A549 (cell line): ENCODE measurements around the gene ETV3L. TPM values are rescaled to one million over a fixed set of nuclear protein-coding genes. Genes with fewer than 3 reads are reported as not detected.

ENCODE experiments used
- ATAC-seq, 2 experiments: fragments of 200-7000 bp in 1 of 2; fragments of >200 bp in 1 of 2; cut with Nextera tagmentation in 1 of 2; cut with Tn5 transposase in 1 of 2; 3 replicates each; pipeline versions ENCODE4 v1.8.0 to v1.9.1; 2018 to 2020; ENCODE audit warnings: mild to moderate bottlenecking in 1 of 2, moderate library complexity in 1 of 2
- CTCF ChIA-PET: fragments of 300-600 bp; sonication (Branson Sonifier 250); formaldehyde crosslinking; extraction: SDS; loops from one replicate; lab custom pipeline; 2021; ENCODE audit warnings: antibody characterized with exemption, inconsistent platforms; lab: Yijun Ruan, JAX
- POLR2A ChIA-PET: fragments of 350-600 bp; formaldehyde crosslinking; extraction: SDS; loops from one replicate; lab custom pipeline; 2021; ENCODE audit warnings: antibody characterized with exemption, inconsistent platforms; lab: Yijun Ruan, JAX
- DNase-seq, 2 experiments: peaks; one replicate each; pipeline versions ENCODE4 v3.0.0 to v3.0.0-alpha.2; 2011 to 2016; ENCODE audit warnings: low read depth in 1 of 2, low spot score in 1 of 2
- FAIRE-seq: peaks from 2 replicates; lab custom pipeline; 2011; peaks lifted over from hg19 to GRCh38; lab: Jason Lieb, UNC
- H3K27ac ChIP-seq, 2 experiments: fragments of >200 bp; sonication (Bioruptor Twin); formaldehyde crosslinking; 3 replicates each; pipeline ENCODE4 v1.5.1; 2016 to 2017
- H3K4me1 ChIP-seq: fragments of >200 bp; sonication (Bioruptor Twin); formaldehyde crosslinking; 3 replicates; pipeline ENCODE4 v1.6.1; 2016
- H3K4me2 ChIP-seq: fragments of >200 bp; sonication (Bioruptor Twin); formaldehyde crosslinking; 3 replicates; pipeline ENCODE4 v1.6.1; 2016
- H3K4me3 ChIP-seq: fragments of >200 bp; sonication (Bioruptor Twin); formaldehyde crosslinking; 3 replicates; pipeline ENCODE4 v1.5.1; 2016
- H3K9me3 ChIP-seq: fragments of >200 bp; sonication (Bioruptor Twin); formaldehyde crosslinking; 3 replicates; pipeline ENCODE4 v1.6.1; 2016
- CBX2 ChIP-seq: fragments of 200-600 bp; sonication (generic); IDR thresholded peaks from 2 replicates; pipeline ENCODE4 v1.6.1; 2016; ENCODE audit warnings: low read depth, mild to moderate bottlenecking, borderline replicate concordance
- CBX8 ChIP-seq: fragments of 200-600 bp; sonication (generic); IDR thresholded peaks from 2 replicates; pipeline ENCODE4 v1.6.1; 2016
- CHD2 ChIP-seq: fragments of 150-350 bp; IDR thresholded peaks from 2 replicates; pipeline ENCODE4 v1.6.1; 2014; ENCODE audit warnings: low read length; ENCODE audit not compliant: partially characterized antibody
- CHD4 ChIP-seq: fragments of 200-600 bp; sonication (generic); IDR thresholded peaks from 2 replicates; pipeline ENCODE4 v1.6.1; 2016; ENCODE audit warnings: antibody characterized with exemption, mild to moderate bottlenecking, borderline replicate concordance
- EHMT2 ChIP-seq: fragments of 200-600 bp; sonication (generic); IDR thresholded peaks from 2 replicates; pipeline ENCODE4 v1.6.1; 2016; ENCODE audit warnings: antibody characterized with exemption, low read depth, mild to moderate bottlenecking, moderate library complexity
- FOSL2 ChIP-seq, 2 experiments: fragments of 450-650 bp in 1 of 2; fragments of >200 bp in 1 of 2; sonication (Bioruptor Twin) in 1 of 2; formaldehyde crosslinking; IDR thresholded peaks; 2 replicates each; pipeline versions ENCODE4 v1.5.0 to v1.6.1; 2016 to 2020; ENCODE audit warnings: mild to moderate bottlenecking in 1 of 2, moderate library complexity in 1 of 2
- MAFK ChIP-seq: fragments of 450-650 bp; IDR thresholded peaks from 2 replicates; pipeline ENCODE4 v1.6.1; 2014; ENCODE audit not compliant: partially characterized antibody
- RNF2 ChIP-seq: fragments of 200-600 bp; sonication (generic); IDR thresholded peaks from 2 replicates; pipeline ENCODE4 v1.6.1; 2016; ENCODE audit warnings: low read depth, mild to moderate bottlenecking, antibody characterized with exemption, moderate library complexity, borderline replicate concordance
- ZC3H11A ChIP-seq: fragments of 450-650 bp; IDR thresholded peaks from 2 replicates; pipeline ENCODE4 v1.6.1; 2014; ENCODE audit warnings: antibody characterized with exemption, mild to moderate bottlenecking
- WGBS: methylation state at CpG from one replicate; pipeline ENCODE4 v1.1.6; 2017; ENCODE audit errors: missing lambda C conversion rate; 5-methylcytosine and 5-hydroxymethylcytosine counted together
- polyA plus RNA-seq, 4 experiments: library from polyadenylated mRNA; depleted of rRNA in 3 of 4; stranded (reverse); fragments of >200 nt; fragmentation: RNase III in 1 of 4; extraction: RNeasy Plus Mini Kit Qiagen cat#74134 plus additional on column Dnase treatment in 1 of 4; gene quantifications; 2 replicates in 3 of 4; 3 replicates in 1 of 4; pipeline ENCODE4 v1.2.3, GENCODE V29; 2011 to 2017
- TF ChIP-seq, protein P1 (sequence below): fragments of >200 bp; sonication (Bioruptor Twin); formaldehyde crosslinking; IDR thresholded peaks from 3 replicates; pipeline ENCODE4 v1.5.1; 2016
- TF ChIP-seq, protein P2 (sequence below): fragments of >200 bp; sonication (Bioruptor Twin); formaldehyde crosslinking; IDR thresholded peaks from 2 replicates; pipeline ENCODE4 v1.6.1; 2016
- TF ChIP-seq, protein P3 (sequence below): fragments of 250-450 bp; sonication (Bioruptor Pico); IDR thresholded peaks from 2 replicates; pipeline ENCODE4 v1.5.0; 2021; ENCODE audit warnings: mild to moderate bottlenecking, moderate library complexity, borderline replicate concordance
- TF ChIP-seq, protein P4 (sequence below): IDR thresholded peaks from 2 replicates; pipeline ENCODE4 v1.6.1; 2012; ENCODE audit warnings: low read depth, borderline replicate concordance
- TF ChIP-seq, protein P5 (sequence below): fragments of 450-650 bp; IDR thresholded peaks from 2 replicates; pipeline ENCODE4 v1.6.1; 2014; ENCODE audit warnings: antibody characterized with exemption

Gene ETV3L
- polyA plus RNA-seq, 2 of the 4 experiments (the other 2 are of a cell fraction), result not detected

DNA sequence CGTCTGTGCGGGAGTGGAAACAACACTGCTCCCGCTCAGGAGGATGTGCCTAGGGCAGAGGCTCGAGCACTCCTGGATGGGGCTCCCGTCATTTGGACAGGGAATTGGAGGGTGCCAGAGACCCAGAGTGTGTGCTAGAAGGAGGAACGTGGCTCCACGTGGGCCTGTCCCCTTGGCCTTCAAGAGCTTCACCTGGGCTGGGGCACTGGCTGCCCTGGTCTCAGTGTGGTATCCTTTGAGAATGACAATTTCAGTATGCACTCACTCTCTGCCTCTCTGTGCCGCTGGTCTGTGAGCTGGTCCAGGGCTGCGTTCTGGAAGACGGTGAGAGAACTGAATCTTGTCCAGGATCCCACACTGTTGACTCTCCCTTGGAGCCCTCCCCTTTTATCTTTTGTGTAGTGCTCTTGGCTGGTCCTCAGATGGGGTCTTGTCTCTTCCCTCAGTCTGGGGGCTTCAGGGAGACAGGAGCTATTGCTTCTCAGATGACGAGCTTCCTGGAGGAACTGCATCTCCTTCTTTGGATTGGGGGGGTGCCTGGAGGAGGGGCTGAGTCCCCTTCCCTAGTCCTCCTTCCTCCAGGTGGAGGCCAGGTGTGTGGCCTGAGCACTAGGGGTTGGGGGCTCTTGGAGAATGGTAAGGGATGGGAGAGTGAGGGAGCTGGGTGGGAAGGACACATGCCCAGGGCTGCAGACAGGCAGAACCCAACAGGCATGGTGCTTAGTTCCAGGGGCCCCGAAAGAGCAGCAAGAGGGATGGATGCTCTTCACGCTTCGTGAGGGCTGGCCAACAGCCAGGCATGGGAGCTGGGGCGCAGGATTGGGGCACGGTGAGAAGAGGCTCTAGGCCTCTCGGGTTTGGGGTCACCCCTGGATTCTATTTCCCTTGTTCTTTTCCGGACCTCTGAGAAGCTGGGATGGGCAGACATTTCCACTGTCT, 14.8 kb upstream of the ETV3L start:
- no peak for FAIRE-seq
- no peak overlapping the region for H3K4me2 ChIP-seq
- WGBS, result 67% methylated on average over 18 of the region's 18 CpGs
- H3K4me3 ChIP-seq, result no peak overlapping the region
- H3K9me3 ChIP-seq, result no peaks in the 10 kb centered on the region
- ChIA-PET CTCF (interaction anchor here (1.3 to 9.8 kb wide), 6 partner anchors 9 to 110 kb away, joined by 3 to 79 read pairs (median 4); no protein-coding TSS in a partner anchor), POLR2A (no interaction called here)
- ATAC-seq, result no peak
- DNase-seq, result no peak
- H3K27ac ChIP-seq, result no peak overlapping the region
- no peak for TF ChIP-seq CBX2
- TF ChIP-seq, all 56 proteins: peak for 0
- no peaks in the 10 kb centered on the region for H3K4me1 ChIP-seq

DNA sequence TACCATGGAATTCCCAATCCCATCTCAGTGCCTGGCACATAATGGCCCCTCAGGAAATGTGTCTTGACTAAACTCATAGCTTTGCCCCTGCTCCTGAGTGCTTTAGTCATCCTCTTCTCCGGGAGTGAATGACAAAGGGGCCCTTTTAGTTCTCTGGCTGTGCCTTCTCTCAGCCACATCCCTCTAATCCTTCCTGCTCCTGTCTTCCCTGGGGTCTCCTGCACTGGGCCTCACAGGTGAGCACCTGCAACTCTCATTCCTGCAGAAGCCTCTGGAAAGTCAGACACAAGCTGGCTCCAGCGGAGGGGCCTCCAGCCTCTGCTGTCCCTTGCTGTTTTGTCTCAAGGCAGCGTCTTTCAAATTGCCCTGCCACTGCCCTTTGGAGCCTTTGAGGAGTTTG, 14.0 kb upstream of the ETV3L start:
- POLR2A ChIA-PET, result no interaction called here
- CTCF ChIA-PET, result interaction anchor here (1.3 to 9.8 kb wide), 4 partner anchors 12 to 109 kb away, joined by 3 to 79 read pairs (median 7); no protein-coding TSS in a partner anchor
- FAIRE-seq (no peak), ATAC-seq (no peak), DNase-seq (no peak)
- 41% methylated on average over 3 of the region's 3 CpGs for WGBS
- Histone ChIP-seq H3K4me1 (no peaks in the 10 kb centered on the region), H3K4me3 (no peak overlapping the region), H3K27ac (no peak overlapping the region), H3K4me2 (no peak overlapping the region), H3K9me3 (no peaks in the 10 kb centered on the region)
- TF ChIP-seq RNF2 (no peak), CHD4 (no peak), EHMT2 (no peak), ZC3H11A (no peak), CBX2 (no peak), CHD2 (no peak)
- TF ChIP-seq, protein P1, sequence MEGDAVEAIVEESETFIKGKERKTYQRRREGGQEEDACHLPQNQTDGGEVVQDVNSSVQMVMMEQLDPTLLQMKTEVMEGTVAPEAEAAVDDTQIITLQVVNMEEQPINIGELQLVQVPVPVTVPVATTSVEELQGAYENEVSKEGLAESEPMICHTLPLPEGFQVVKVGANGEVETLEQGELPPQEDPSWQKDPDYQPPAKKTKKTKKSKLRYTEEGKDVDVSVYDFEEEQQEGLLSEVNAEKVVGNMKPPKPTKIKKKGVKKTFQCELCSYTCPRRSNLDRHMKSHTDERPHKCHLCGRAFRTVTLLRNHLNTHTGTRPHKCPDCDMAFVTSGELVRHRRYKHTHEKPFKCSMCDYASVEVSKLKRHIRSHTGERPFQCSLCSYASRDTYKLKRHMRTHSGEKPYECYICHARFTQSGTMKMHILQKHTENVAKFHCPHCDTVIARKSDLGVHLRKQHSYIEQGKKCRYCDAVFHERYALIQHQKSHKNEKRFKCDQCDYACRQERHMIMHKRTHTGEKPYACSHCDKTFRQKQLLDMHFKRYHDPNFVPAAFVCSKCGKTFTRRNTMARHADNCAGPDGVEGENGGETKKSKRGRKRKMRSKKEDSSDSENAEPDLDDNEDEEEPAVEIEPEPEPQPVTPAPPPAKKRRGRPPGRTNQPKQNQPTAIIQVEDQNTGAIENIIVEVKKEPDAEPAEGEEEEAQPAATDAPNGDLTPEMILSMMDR, result no peak
- TF ChIP-seq, protein P2, sequence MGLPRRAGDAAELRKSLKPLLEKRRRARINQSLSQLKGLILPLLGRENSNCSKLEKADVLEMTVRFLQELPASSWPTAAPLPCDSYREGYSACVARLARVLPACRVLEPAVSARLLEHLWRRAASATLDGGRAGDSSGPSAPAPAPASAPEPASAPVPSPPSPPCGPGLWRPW, result no peak
- TF ChIP-seq, protein P3, sequence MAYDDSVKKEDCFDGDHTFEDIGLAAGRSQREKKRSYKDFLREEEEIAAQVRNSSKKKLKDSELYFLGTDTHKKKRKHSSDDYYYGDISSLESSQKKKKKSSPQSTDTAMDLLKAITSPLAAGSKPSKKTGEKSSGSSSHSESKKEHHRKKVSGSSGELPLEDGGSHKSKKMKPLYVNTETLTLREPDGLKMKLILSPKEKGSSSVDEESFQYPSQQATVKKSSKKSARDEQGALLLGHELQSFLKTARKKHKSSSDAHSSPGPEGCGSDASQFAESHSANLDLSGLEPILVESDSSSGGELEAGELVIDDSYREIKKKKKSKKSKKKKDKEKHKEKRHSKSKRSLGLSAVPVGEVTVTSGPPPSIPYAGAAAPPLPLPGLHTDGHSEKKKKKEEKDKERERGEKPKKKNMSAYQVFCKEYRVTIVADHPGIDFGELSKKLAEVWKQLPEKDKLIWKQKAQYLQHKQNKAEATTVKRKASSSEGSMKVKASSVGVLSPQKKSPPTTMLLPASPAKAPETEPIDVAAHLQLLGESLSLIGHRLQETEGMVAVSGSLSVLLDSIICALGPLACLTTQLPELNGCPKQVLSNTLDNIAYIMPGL (CRISPR knock-in tag), result no peak

DNA sequence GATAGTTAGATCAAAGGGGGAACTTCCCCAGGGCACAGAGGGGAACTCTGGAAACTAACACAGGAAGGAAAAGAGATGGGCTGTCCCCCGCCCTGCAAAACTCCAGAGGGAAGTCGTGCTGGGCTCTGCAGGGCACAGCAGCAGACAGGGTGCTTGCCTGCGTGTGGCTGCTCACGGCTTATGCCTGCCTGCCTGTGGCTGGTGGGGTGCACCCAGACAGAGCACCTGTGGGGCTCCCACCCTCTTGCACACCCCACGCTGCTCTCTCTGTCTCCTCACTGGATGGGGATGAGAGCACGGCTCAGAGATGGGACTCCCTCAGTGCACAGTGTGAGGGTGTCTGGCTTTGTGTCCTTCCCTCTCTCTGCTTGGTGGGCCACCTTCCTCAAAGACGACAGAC, 13.5 kb upstream of the ETV3L start:
- 58% methylated on average over 7 of the region's 7 CpGs for WGBS
- Histone ChIP-seq H3K4me2 (no peak overlapping the region), H3K4me3 (no peak overlapping the region), H3K9me3 (no peaks in the 10 kb centered on the region), H3K27ac (no peak overlapping the region), H3K4me1 (no peaks in the 10 kb centered on the region)
- no peak for TF ChIP-seq MAFK
- POLR2A ChIA-PET, result no interaction called here
- FAIRE-seq (no peak), DNase-seq (no peak), ATAC-seq (peak in 1 of 2 experiments; percentile 22; a peak in 3 of 6 replicates)
- CTCF ChIA-PET, result interaction anchor here (1.3 to 9.8 kb wide), 3 partner anchors 12 to 43 kb away, joined by 4 to 79 read pairs (median 10); no protein-coding TSS in a partner anchor

DNA sequence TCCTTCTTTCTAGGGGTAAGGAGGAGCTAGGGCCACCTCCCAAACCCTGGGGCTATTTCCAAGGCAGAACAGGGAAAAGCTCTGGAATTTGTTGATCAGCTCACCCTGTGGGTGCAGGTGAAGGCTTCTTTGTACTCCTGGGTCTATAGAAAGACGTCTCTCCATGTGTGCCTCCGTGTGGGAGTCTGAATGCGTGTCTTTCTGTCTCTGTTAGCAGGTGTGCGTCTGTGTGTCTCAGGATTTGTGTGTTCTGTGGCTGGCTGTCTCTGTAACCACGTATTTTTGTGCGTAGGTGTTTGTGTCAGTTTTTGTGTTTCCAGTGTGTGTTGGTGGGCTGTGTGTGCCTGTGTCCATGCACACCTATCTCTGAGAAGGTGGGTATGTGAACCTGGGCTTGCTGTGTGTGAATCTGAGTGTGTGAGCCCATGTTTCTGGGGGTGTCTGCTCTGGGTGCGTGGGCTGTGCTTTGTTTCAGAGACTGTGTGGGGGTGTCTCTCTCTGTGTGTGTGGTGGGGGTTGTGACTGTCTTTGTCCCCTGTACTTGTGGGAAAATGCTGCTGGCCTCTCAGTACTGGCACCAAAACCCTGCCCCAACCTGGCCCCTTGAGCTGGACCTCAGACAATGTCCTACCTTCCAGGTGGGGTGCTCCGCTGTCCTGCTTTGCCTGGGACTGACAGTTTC, 12.7 kb upstream of the ETV3L start:
- ATAC-seq, result no peak
- Histone ChIP-seq H3K4me3 (no peak overlapping the region), H3K4me1 (no peaks in the 10 kb centered on the region), H3K27ac (no peak overlapping the region), H3K9me3 (no peaks in the 10 kb centered on the region), H3K4me2 (no peak overlapping the region)
- ChIA-PET CTCF (interaction anchor here (0.6 to 9.8 kb wide), 3 partner anchors 17 to 43 kb away, joined by 3 to 79 read pairs (median 10); no protein-coding TSS in a partner anchor), POLR2A (no interaction called here)
- no peak for DNase-seq
- no peak for FAIRE-seq
- WGBS, result 55% methylated on average over 8 of the region's 8 CpGs
- TF ChIP-seq FOSL2 (IDR thresholded peaks at IDR 0.05) (no peak), FOSL2 (CRISPR knock-in tag; IDR thresholded peaks at IDR 0.05) (no peak), ZC3H11A (no peak), CBX8 (no peak)
- TF ChIP-seq, protein P4, sequence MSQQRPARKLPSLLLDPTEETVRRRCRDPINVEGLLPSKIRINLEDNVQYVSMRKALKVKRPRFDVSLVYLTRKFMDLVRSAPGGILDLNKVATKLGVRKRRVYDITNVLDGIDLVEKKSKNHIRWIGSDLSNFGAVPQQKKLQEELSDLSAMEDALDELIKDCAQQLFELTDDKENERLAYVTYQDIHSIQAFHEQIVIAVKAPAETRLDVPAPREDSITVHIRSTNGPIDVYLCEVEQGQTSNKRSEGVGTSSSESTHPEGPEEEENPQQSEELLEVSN, result no peak
- TF ChIP-seq, protein P5, sequence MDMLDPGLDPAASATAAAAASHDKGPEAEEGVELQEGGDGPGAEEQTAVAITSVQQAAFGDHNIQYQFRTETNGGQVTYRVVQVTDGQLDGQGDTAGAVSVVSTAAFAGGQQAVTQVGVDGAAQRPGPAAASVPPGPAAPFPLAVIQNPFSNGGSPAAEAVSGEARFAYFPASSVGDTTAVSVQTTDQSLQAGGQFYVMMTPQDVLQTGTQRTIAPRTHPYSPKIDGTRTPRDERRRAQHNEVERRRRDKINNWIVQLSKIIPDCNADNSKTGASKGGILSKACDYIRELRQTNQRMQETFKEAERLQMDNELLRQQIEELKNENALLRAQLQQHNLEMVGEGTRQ, result no peak
- TF ChIP-seq, all 56 proteins: peak for 0
